ENCODE data around the gene GBX2.

Gene GBX2

GRCh38 chr2:236168110-236169080 is at the start of gene GBX2:
GBX2 (minus strand) TSS chr2:236168386; CDS start chr2:236167971, 415 bp downstream.
- DNase-seq = no peak

GRCh38 chr2:236217926-236218325 is 49.7 kb upstream of the GBX2 start:
- DNase-seq = no peak

- DNase-seq = no peak
These were observed 48.5 kb upstream of the GBX2 start for GRCh38 chr2:236216711-236217110.

- no peak for DNase-seq
These were observed 47.7 kb upstream of the GBX2 start for GRCh38 chr2:236215761-236216333.

GRCh38 chr2:236215196-236215595 is 47.0 kb upstream of the GBX2 start:
- no peak for DNase-seq

GRCh38 chr2:236214376-236214995 is 46.3 kb upstream of the GBX2 start:
- no peak for DNase-seq

- DNase-seq = no peak
These were observed 43.1 kb upstream of the GBX2 start for GRCh38 chr2:236211296-236211695.

- DNase-seq = no peak
These were observed 42.4 kb upstream of the GBX2 start for GRCh38 chr2:236210536-236210935.

GRCh38 chr2:236209996-236210395 is 41.8 kb upstream of the GBX2 start:
- DNase-seq = no peak

- DNase-seq = no peak
These were observed 41.3 kb upstream of the GBX2 start for GRCh38 chr2:236209535-236209934.

GRCh38 chr2:236208019-236208926 is 40.1 kb upstream of the GBX2 start:
- no peak for DNase-seq

GRCh38 chr2:236207472-236207871 is 39.3 kb upstream of the GBX2 start:
- no peak for DNase-seq

- peak; percentile 6 for DNase-seq
These were observed 37.9 kb upstream of the GBX2 start for GRCh38 chr2:236205867-236206645.

- no peak for DNase-seq
These were observed 36.8 kb upstream of the GBX2 start for GRCh38 chr2:236204953-236205352.

- no peak for DNase-seq
These were observed 32.2 kb upstream of the GBX2 start for GRCh38 chr2:236200378-236200777.

GRCh38 chr2:236196366-236196765 is 28.2 kb upstream of the GBX2 start:
- DNase-seq = no peak

- DNase-seq = no peak
These were observed 27.5 kb upstream of the GBX2 start for GRCh38 chr2:236195726-236196125.

- no peak for DNase-seq
These were observed 26.6 kb upstream of the GBX2 start for GRCh38 chr2:236194786-236195185.

- no peak for DNase-seq
These were observed 24.8 kb upstream of the GBX2 start for GRCh38 chr2:236193026-236193425.

- DNase-seq = no peak
These were observed 22.5 kb upstream of the GBX2 start for GRCh38 chr2:236190674-236191073.

GRCh38 chr2:236184701-236185100 is 16.5 kb upstream of the GBX2 start:
- no peak for DNase-seq
